ENCODE data around the gene PDLIM7. TPM values are rescaled to one million over a fixed set of nuclear protein-coding genes. Genes with fewer than 3 reads are reported as not detected.
A peak's percentile ranks its signal among the peaks of the same experiment; 100 is the strongest.

The PDLIM7 gene
- total RNA-seq, 1 donor from 2014 or later: 38.7 TPM

- TF ChIP-seq EZH2 (IDR thresholded peaks at IDR 0.05) (no peak), EZH2phosphoT487 (IDR thresholded peaks at IDR 0.05) (no peak), CTCF (IDR thresholded peaks at IDR 0.05) (no peak)
- Mint-ChIP-seq H3K4me3 (no peak overlapping the region), H3K27ac (peak overlapping the region; percentile 86), H3K4me1 (peaks cover 13% of the 10 kb centered on the region), H3K27me3 (ENCODE audit: insufficient read depth, low read depth) (peaks cover 8% of the 10 kb centered on the region), H3K36me3 (peaks cover 6% of the 10 kb centered on the region), H3K9me3 (no peaks in the 10 kb centered on the region)
- H3K79me2 ChIP-seq (ENCODE audit: low read depth): no peaks in the 10 kb centered on the region
- H3K36me3 ChIP-seq: no peaks in the 10 kb centered on the region
- no peak overlapping the region for H3K4me3 ChIP-seq
- no peaks in the 10 kb centered on the region for H3K4me1 ChIP-seq
- DNase-seq (ENCODE audit: low spot score): no peak
- no peak overlapping the region for H3K9ac ChIP-seq
- no peaks in the 10 kb centered on the region for H4K20me1 ChIP-seq (ENCODE audit: low read depth)
- H3K4me2 ChIP-seq: no peak overlapping the region
- no peaks in the 10 kb centered on the region for H3K9me3 ChIP-seq (ENCODE audit: low read depth)
- H3K27me3 ChIP-seq: no peaks in the 10 kb centered on the region
- H3K27ac ChIP-seq: no peak overlapping the region
- no peak overlapping the region for H2AFZ ChIP-seq (replicated peaks)
- no peaks in the 10 kb centered on the region for H3F3A ChIP-seq (ENCODE audit: low read depth)
These were observed 9.8 kb upstream of the PDLIM7 start for GRCh38 chr5:177507165-177507564.

GRCh38 chr5:177505075-177505474 is 7.7 kb upstream of the PDLIM7 start:
- H3K9me3 Mint-ChIP-seq: no peaks in the 10 kb centered on the region
- H3F3A ChIP-seq (ENCODE audit: low read depth): no peaks in the 10 kb centered on the region
- H3K9me3 ChIP-seq (ENCODE audit: low read depth): no peaks in the 10 kb centered on the region
- no peak overlapping the region for H3K4me3 ChIP-seq
- H3K27me3 Mint-ChIP-seq (ENCODE audit: insufficient read depth, low read depth): peaks cover 6% of the 10 kb centered on the region
- DNase-seq (ENCODE audit: low spot score): no peak
- H3K79me2 ChIP-seq (ENCODE audit: low read depth): no peaks in the 10 kb centered on the region
- TF ChIP-seq CTCF (IDR thresholded peaks at IDR 0.05) (no peak), EZH2phosphoT487 (IDR thresholded peaks at IDR 0.05) (no peak), EZH2 (IDR thresholded peaks at IDR 0.05) (no peak)
- no peak overlapping the region for H3K27ac ChIP-seq
- no peaks in the 10 kb centered on the region for H3K36me3 Mint-ChIP-seq
- no peak overlapping the region for H3K9ac ChIP-seq
- H3K4me1 Mint-ChIP-seq: peaks cover 29% of the 10 kb centered on the region
- H3K4me1 ChIP-seq: peaks cover 9% of the 10 kb centered on the region
- no peak overlapping the region for H3K4me2 ChIP-seq
- H3K27ac Mint-ChIP-seq: no peak overlapping the region
- no peaks in the 10 kb centered on the region for H3K36me3 ChIP-seq
- H3K4me3 Mint-ChIP-seq: no peak overlapping the region
- H4K20me1 ChIP-seq (ENCODE audit: low read depth): no peaks in the 10 kb centered on the region
- H2AFZ ChIP-seq (replicated peaks): no peak overlapping the region
- no peaks in the 10 kb centered on the region for H3K27me3 ChIP-seq

GRCh38 chr5:177504086-177505056 is 7.0 kb upstream of the PDLIM7 start:
- peaks cover 4% of the 10 kb centered on the region for H3K27me3 ChIP-seq
- H3K4me3 ChIP-seq: no peak overlapping the region
- H3K79me2 ChIP-seq (ENCODE audit: low read depth): no peaks in the 10 kb centered on the region
- no peaks in the 10 kb centered on the region for H4K20me1 ChIP-seq (ENCODE audit: low read depth)
- no peaks in the 10 kb centered on the region for H3K36me3 Mint-ChIP-seq
- no peak overlapping the region for H2AFZ ChIP-seq (replicated peaks)
- peaks cover 9% of the 10 kb centered on the region for H3K4me1 ChIP-seq
- no peak overlapping the region for H3K27ac Mint-ChIP-seq
- no peaks in the 10 kb centered on the region for H3K9me3 ChIP-seq (ENCODE audit: low read depth)
- TF ChIP-seq EZH2 (IDR thresholded peaks at IDR 0.05): no peak
- TF ChIP-seq EZH2phosphoT487 (IDR thresholded peaks at IDR 0.05): no peak
- no peak for TF ChIP-seq CTCF (IDR thresholded peaks at IDR 0.05)
- H3F3A ChIP-seq (ENCODE audit: low read depth): no peaks in the 10 kb centered on the region
- no peaks in the 10 kb centered on the region for H3K9me3 Mint-ChIP-seq
- peaks cover 35% of the 10 kb centered on the region for H3K4me1 Mint-ChIP-seq
- peaks cover 7% of the 10 kb centered on the region for H3K27me3 Mint-ChIP-seq (ENCODE audit: insufficient read depth, low read depth)
- H3K9ac ChIP-seq: no peak overlapping the region
- no peak overlapping the region for H3K4me3 Mint-ChIP-seq
- no peak overlapping the region for H3K27ac ChIP-seq
- no peak overlapping the region for H3K4me2 ChIP-seq
- H3K36me3 ChIP-seq: no peaks in the 10 kb centered on the region
- no peak for DNase-seq (ENCODE audit: low spot score)
